NCI-H82 treated with DMSO at 0.1 percent for 48 hours (cell line): ENCODE data around the gene MRFAP1L1.
A peak's percentile ranks its signal among the peaks of the same experiment; 100 is the strongest.
"Not testable (repeated sequence)": the region's sequence is repeated elsewhere in the genome, so short reads cannot be mapped to it uniquely, and the experiment has no call there.

ENCODE experiments used
- DNase-seq: peaks from one replicate; lab custom pipeline; 2025; ENCODE audit not compliant: unreplicated experiment; lab: John Stamatoyannopoulos, UW

MRFAP1L1 gene

DNA sequence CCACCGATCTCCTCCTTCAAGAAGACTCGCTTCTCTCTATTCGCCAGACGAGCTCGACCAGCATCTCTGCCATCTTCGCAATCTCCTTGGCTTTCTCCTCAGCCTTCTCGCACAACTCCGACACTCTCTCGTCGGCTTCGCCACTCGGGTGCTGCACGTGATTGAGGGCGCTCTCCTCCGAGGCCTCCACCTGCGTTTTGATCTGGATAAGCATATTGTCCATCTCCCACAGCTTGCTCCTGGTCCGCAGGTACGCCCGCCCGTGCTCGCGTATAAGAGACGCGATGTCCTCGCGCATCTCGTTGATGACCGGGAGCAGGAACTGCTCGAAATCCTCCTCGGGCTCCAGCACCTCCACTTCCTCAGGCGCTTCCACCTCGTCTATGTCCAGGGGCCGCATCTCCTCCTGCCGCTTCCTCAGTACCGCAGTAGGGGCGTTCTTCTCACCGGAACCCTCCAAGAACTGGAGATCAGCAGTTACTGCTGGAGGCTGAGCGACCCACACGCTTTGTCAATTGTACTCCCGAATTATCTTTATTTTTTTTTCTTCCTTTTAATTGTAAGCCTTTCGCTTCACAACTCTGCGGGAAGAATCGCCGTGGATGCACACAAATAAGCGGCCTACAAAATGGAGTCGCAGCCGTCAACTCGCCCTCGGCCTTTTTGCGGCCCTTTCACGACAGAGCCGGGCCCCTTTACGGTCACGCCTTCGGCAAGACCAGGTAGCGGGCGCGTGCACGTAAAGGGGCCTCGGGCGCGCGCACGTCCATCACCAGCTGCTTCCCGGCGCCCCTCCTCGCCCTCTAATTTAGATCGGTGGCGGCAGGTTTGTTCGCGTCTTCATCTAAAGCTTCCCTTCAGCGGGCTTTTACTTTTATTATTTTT lies at the start of gene MRFAP1L1:
Gene MRFAP1L1 (minus strand): TSS at position 636 of the 885 bp plus-strand sequence. CDS start 236 bp downstream, at position 400.
- peak; percentile 88 for DNase-seq

GRCh38 chr4:6758728-6759127 lies 49.1 kb upstream of the MRFAP1L1 start:
- no peak for DNase-seq

DNA sequence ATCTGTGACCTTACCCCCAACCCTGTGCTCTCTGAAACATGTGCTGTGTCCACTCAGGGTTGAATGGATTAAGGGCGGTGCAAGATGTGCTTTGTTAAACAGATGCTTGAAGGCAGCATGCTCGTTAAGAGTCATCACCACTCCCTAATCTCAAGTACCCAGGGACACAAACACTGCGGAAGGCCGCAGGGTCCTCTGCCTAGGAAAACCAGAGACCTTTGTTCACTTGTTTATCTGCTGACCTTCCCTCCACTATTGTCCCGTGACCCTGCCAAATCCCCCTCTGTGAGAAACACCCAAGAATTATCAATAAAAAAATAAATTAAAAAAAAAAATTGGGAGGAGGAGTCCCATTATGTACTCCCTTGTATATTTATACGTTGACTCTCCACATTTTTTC lies 46.7 kb upstream of the MRFAP1L1 start:
- not testable (repeated sequence) for DNase-seq

- no peak for DNase-seq
Observed at GRCh38 chr4:6755088-6755753, 45.6 kb upstream of the MRFAP1L1 start.

DNA sequence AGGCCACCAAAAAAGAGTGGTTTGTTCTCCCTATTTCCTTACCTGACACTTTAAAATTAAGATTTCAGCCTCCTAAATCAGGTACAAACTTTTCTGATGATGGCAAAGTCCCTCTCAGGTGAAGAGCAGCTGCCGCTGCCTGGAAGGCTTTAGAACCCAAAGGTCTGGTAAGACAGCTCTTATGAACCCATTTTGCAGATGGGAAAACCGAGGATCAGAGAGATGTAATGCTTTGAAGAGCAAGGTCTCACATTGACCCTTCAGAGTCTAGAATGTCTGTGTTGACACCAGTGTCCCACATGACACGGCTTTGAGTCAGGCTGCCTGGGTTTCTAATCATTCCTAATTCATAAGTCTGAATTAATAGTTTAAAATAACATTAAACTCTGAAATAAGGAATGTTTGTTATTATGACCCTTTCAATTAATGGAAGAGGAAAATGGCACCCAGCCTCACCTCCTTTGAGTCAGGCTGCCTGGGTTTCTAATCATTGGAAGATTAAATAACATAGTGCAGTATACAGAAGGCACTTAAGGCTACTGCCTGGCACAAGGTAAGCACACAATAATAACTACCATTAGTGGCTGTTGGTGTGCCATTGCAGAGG lies 44.9 kb upstream of the MRFAP1L1 start:
- no peak for DNase-seq

- no peak for DNase-seq
Observed at GRCh38 chr4:6753891-6754290, 44.2 kb upstream of the MRFAP1L1 start.

DNA sequence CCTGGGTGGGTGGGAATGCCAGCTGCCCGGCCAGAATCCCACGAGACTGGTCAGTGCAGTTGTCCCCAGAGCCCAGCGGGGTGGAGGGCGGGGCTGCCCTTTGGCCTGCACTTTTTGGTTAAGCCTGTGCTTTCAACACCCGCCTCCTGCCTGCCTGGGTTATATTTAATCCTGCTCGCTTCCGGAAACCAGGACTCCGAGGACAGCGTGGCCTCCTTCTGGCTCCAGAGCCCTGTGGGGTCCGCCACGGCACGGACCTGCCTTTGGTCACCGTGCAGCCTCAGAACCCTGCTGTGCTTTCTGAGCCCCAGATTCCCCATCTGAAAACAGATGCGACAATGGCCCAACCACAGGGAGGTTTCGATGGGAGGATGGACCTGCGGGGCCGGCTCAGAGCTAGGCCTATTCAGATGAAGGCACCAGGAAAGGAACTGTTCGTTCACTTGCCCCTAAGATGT lies 43.5 kb upstream of the MRFAP1L1 start:
- no peak for DNase-seq

DNA sequence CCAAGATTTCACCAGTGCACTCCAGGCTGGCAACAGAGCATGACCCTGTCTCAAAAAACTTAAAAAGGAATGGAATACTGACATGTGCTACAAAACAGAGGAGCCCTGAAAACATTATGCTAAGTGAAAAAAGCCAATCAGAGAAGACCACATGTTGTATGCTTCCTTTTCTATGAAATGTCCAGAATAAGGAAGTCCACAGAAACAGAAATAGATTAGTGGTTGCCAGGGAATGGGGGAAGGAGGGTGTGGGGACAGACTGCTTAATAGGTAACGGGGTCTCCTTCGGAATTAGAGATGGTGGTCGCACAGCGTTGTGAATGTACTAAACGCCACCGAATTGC lies 42.8 kb upstream of the MRFAP1L1 start:
- no peak for DNase-seq

GRCh38 chr4:6751611-6752485 lies 42.2 kb upstream of the MRFAP1L1 start:
- DNase-seq: no peak

GRCh38 chr4:6750286-6751221 lies 40.9 kb upstream of the MRFAP1L1 start:
- no peak for DNase-seq

GRCh38 chr4:6749340-6750171 lies 39.9 kb upstream of the MRFAP1L1 start:
- DNase-seq: no peak

GRCh38 chr4:6748286-6748685 lies 38.6 kb upstream of the MRFAP1L1 start:
- no peak for DNase-seq

DNA sequence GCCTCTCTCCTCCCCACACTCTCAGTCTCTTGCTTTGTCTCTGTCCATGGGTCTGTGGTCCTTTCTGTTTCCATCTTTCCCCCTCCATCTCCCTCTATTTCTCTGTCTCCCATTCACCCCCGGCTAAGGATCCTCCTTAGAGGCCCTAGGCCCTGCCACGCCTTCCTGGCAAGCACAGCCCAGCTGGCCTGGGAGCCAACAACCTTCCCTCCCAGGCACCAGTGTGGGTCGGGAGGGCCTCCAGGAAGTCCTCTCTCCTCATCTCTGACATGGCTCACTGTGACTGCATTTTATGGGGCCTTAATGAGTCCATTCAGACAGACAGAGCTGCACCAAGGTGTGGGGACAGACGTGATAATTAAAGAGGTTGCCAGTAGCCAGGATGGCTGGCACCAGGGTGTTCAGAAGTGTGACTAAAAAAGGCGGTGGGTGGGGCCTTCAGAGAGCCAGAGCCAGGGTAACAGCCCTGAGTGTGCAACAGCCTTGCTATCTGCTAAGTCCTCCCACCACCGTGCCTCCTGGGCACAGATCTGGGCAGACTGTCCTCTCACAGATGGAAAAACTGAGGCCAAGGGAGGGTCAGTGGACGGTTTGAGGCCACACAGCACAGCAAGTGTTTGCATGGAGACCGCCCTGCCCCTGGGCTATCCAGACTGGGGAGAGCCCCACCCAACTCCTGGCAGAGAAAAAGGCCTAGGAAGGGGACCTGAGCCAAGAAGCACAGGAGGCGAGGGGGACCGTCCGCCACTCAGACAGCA lies 37.8 kb upstream of the MRFAP1L1 start:
- DNase-seq: no peak

DNA sequence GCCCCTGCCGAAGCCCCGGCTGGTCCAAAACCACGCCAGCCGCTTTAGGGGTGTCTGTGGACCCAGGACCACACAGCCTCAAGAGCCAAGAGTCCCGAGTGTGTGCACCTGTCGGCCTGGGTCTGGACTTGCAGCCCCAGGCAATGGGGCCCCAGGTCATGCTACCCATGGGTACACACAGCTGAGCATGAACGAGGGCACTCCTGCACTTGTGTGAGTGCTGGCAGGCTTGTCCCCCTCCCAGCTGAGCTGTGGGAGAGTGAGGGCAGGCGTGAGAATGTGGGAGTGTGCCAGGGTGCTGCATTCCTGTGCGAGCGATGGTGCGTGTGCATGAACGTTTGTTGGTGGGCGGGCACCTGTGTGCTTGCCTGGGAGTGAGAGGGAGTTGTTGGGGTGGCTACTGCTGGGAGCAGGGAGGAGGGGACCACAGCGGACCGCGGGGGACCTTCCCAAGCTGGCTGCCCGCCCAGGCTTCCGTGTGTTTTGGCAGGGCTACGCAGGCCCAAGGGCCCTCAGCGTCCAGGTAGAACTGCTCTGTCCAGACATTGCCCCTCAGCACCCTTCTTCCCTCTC lies 37.1 kb upstream of the MRFAP1L1 start:
- no peak for DNase-seq

DNA sequence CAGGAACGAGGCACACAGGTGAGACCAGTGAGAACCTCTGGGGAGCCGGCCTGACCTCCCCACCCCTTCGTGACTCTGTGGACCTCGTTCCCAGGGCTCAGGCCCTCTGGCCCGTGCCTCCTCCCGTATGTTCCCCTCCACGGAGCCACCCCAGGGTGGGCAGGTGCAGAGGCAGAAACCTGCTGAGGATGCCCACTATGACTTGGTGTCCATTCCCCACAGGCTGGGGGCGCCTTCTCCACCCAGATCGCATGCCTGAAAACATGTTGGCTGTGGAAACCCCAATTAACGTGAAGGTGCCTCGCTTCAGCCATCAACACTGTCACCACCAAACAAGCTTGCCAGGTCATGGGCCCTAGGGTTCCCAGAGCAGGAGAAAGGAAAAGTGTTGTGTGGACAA lies 33.3 kb upstream of the MRFAP1L1 start:
- DNase-seq: no peak

DNA sequence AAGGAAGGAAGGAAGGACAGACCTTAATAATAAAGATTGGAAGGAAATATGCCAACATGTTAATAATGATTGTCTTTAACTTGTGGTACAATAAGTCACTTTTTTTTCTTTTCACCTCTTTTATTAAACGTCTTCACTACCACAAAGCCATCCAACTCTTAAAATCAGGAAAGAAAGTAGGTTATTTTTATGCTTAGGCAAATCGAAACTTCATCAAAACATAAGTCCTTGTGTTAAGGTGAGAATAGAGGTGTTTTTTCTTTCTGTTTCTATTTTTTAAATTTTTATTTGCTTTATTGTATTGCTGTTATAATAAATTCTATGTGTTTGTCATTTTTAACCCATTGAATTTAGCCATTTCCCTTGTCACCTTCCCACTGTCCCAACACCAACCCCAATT lies 32.8 kb upstream of the MRFAP1L1 start:
- no peak for DNase-seq

GRCh38 chr4:6740347-6740746 lies 30.7 kb upstream of the MRFAP1L1 start:
- DNase-seq: no peak

GRCh38 chr4:6739920-6740319 lies 30.3 kb upstream of the MRFAP1L1 start:
- no peak for DNase-seq
